ENCODE results near the gene CNKSR3.

- TF ChIP-seq CTCF (IDR thresholded peaks at IDR 0.05), result no peak
- no peak for TF ChIP-seq POLR2A (IDR thresholded peaks at IDR 0.05)
These were observed 22.3 kb downstream of the CNKSR3 start for GRCh38 chr6:154488248-154488593.

Data from thyroid gland (tissue), 4 donors.